GM10266 (cell line): Measurements from ENCODE around the gene SYTL5.

Experiments
- DNase-seq: peaks from one replicate; pipeline ENCODE4 v3.0.0; 2012; ENCODE audit errors: extremely low spot score
- CTCF ChIP-seq: IDR thresholded peaks from 2 replicates; pipeline ENCODE4 v1.5.1; 2012; ENCODE audit warnings: mild to moderate bottlenecking, low read depth; ENCODE audit not compliant: control insufficient read depth, insufficient read depth; ENCODE audit errors: missing control alignments

SYTL5 gene

GRCh38 chrX:37998586-37999262, 7.6 kb upstream of the SYTL5 start:
- no peak for TF ChIP-seq CTCF
- no peak for DNase-seq

- TF ChIP-seq CTCF = no peak
- no peak for DNase-seq
Observed at GRCh38 chrX:38000706-38001105, 5.6 kb upstream of the SYTL5 start.

GRCh38 chrX:38004046-38004445, 2.3 kb upstream of the SYTL5 start:
- no peak for TF ChIP-seq CTCF
- DNase-seq = no peak

GRCh38 chrX:38006778-38007177, 425 bp downstream of the SYTL5 start:
- TF ChIP-seq CTCF = no peak
- DNase-seq = no peak

- TF ChIP-seq CTCF = no peak
Observed at GRCh38 chrX:38008658-38009057, 2.3 kb downstream of the SYTL5 start.

GRCh38 chrX:38009641-38010040, 3.3 kb downstream of the SYTL5 start:
- no peak for TF ChIP-seq CTCF

More at GRCh38 chrX:38008658-38009057, 2.3 kb downstream of the SYTL5 start:
- DNase-seq = no peak

GRCh38 chrX:38018766-38019425, 12.5 kb downstream of the SYTL5 start:
- TF ChIP-seq CTCF = no peak
- DNase-seq = no peak

More at GRCh38 chrX:38009641-38010040, 3.3 kb downstream of the SYTL5 start:
- no peak for DNase-seq
